Keratinocyte (primary cell): ENCODE data around the gene FBXO3.

Experiments
- CTCF ChIP-seq, 3 experiments: IDR thresholded peaks in 1 of 3; conservative IDR thresholded peaks in 1 of 3; optimal IDR thresholded peaks in 1 of 3; 2 replicates in 2 of 3; 3 replicates in 1 of 3; pipeline versions ENCODE3 to v1.5.1; 2011; ENCODE audit warnings: low read length in 3 of 3, mild to moderate bottlenecking in 3 of 3, moderate library complexity in 2 of 3, control low read depth in 1 of 3, inconsistent platforms in 1 of 3; ENCODE audit not compliant: insufficient read depth in 2 of 3; ENCODE audit errors: extremely low read depth in 1 of 3
- EZH2 ChIP-seq: IDR thresholded peaks from one replicate; pipeline ENCODE4 v1.6.1; 2012; ENCODE audit warnings: inconsistent platforms, mild to moderate bottlenecking, low read length, moderate library complexity

- TF ChIP-seq CTCF (optimal IDR thresholded peaks at IDR 0.05 in 1 of 3, IDR thresholded peaks at IDR 0.05 in 1 of 3, conservative IDR thresholded peaks at IDR 0.05 in 1 of 3; ENCODE audit: extremely low read depth in 1 of 3, insufficient read depth in 2 of 3, low read length in 3 of 3) (no peak), EZH2 (no peak)
Measured at GRCh38 chr11:33734441-33735270, 39.7 kb downstream of the FBXO3 start.
